Neural cell (in vitro differentiated cells): ENCODE results near the gene CFAP61.

Experiments
- EZH2 ChIP-seq: fragments of 200-600, 300-800 bp; shearing (Covaris generic), sonication (generic); IDR thresholded peaks from 2 replicates; pipeline ENCODE4 v1.6.1; 2014; ENCODE audit warnings: antibody characterized with exemption, low read length, borderline replicate concordance, mild to moderate bottlenecking; ENCODE audit not compliant: insufficient read depth, poor library complexity, severe bottlenecking
- TF ChIP-seq, protein P1 (sequence below): fragments of 450-650 bp; IDR thresholded peaks from 2 replicates; pipeline ENCODE4 v1.5.1; 2014; ENCODE audit warnings: antibody characterized with exemption, mild to moderate bottlenecking, moderate library complexity; ENCODE audit not compliant: poor library complexity, severe bottlenecking

DNA sequence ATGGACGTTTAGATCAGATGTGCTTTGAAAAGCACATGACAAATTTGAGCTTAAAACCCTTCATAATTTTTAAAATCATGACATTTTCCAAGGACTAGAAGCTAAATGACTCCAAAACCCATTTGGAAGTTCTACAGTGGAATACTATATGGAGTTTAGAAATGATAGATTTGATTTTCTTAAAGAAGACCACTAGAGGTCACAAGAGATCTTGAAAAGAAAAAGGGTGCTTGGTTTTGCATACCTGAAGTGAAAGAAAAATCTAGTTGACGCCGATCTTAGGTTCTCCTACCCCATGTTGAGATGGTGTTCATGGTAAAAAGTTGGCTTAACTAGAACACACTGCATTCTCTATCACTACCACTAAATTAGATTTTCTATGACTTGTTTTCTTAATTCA lies 31.5 kb downstream of the CFAP61 start:
- TF ChIP-seq EZH2: no peak
- TF ChIP-seq, protein P1, sequence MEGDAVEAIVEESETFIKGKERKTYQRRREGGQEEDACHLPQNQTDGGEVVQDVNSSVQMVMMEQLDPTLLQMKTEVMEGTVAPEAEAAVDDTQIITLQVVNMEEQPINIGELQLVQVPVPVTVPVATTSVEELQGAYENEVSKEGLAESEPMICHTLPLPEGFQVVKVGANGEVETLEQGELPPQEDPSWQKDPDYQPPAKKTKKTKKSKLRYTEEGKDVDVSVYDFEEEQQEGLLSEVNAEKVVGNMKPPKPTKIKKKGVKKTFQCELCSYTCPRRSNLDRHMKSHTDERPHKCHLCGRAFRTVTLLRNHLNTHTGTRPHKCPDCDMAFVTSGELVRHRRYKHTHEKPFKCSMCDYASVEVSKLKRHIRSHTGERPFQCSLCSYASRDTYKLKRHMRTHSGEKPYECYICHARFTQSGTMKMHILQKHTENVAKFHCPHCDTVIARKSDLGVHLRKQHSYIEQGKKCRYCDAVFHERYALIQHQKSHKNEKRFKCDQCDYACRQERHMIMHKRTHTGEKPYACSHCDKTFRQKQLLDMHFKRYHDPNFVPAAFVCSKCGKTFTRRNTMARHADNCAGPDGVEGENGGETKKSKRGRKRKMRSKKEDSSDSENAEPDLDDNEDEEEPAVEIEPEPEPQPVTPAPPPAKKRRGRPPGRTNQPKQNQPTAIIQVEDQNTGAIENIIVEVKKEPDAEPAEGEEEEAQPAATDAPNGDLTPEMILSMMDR: peak; percentile 87
